Ovary (tissue), 9 donors: ENCODE measurements around the gene TJAP1. TPM values are rescaled to one million over a fixed set of nuclear protein-coding genes. Genes with fewer than 3 reads are reported as not detected.

Experiments used
- DNase-seq, 5 donors: peaks; one replicate each; pipeline ENCODE4 v3.0.0-alpha.2; 2019 to 2020
- H3K27ac ChIP-seq, 2 donors: fragments of 200-600 bp; one replicate each; pipeline versions ENCODE4 v1.5.1 to v1.8.0; 2019 to 2022
- H3K27me3 ChIP-seq: fragments of 200-600 bp; one replicate; pipeline ENCODE4 v1.8.0; 2022
- H3K36me3 ChIP-seq: fragments of 200-600 bp; sonication (generic); one replicate; pipeline ENCODE4 v1.5.1; 2019
- H3K4me1 ChIP-seq: one replicate; pipeline ENCODE4 v1.8.1; 2013; ENCODE audit warnings: mild to moderate bottlenecking, moderate library complexity; ENCODE audit not compliant: insufficient read depth
- H3K4me3 ChIP-seq: fragments of 200-600 bp; sonication (generic); one replicate; pipeline ENCODE4 v1.5.1; 2017
- H3K9me3 ChIP-seq, 2 donors: fragments of 200-600 bp in 1 of 2; sonication (generic) in 1 of 2; one replicate each; pipeline versions ENCODE4 v1.5.1 to v1.8.1; 2013 to 2019; ENCODE audit warnings: mild to moderate bottlenecking in 1 of 2, moderate library complexity in 1 of 2
- EP300 ChIP-seq: sonication (generic); formaldehyde crosslinking; IDR thresholded peaks from one replicate; pipeline ENCODE4 v1.6.1; 2017; ENCODE audit warnings: antibody characterized with exemption
- POLR2A ChIP-seq: fragments of 450-650 bp; IDR thresholded peaks from one replicate; pipeline ENCODE4 v1.6.1; 2017; ENCODE audit warnings: antibody characterized with exemption, mild to moderate bottlenecking, moderate library complexity
- WGBS, 3 donors: extraction: QIAGEN DNeasy Blood & Tissue Kit in 1 of 3; methylation state at CpG; one replicate each; pipeline versions ENCODE4 v1.1.5 to v1.1.7; 2013 to 2017; 5-methylcytosine and 5-hydroxymethylcytosine counted together
- intact Hi-C, 4 donors: fragments of 100-400 bp; cut with DNase I; formaldehyde crosslinking; loops; one replicate each; pipeline versions ENCODE4 v1.11.0 to v1.15.1; 2022 to 2023
- polyA plus RNA-seq, 2 donors: library from polyadenylated mRNA; stranded (reverse); fragments of 200-250 nt in 1 of 2; fragments of 350-450 nt in 1 of 2; fragmentation: Illumina TruSeq in 1 of 2; extraction: RNeasy Lipid Tissue Mini Kit (QIAGEN cat#74804) in 1 of 2; gene quantifications; one replicate each; pipeline ENCODE4 v1.2.3, GENCODE V29; 2013 to 2014
- total RNA-seq, 7 donors: library from RNA; depleted of rRNA in 2 of 7; stranded (reverse); fragments of >200 nt in 2 of 7; fragmentation: NEBNext Ultra II Directional in 3 of 7; extraction: Animal tissue kit (Norgen Biotek cat#: 25700) in 3 of 7; gene quantifications; one replicate each; pipeline versions ENCODE4 v1.1.0 to v1.2.4, GENCODE V29; 2016 to 2023
- TF ChIP-seq, protein P1 (sequence below), 3 donors: fragments of 450-650 bp in 2 of 3; fragments of 200-600 bp in 1 of 3; IDR thresholded peaks; one replicate each; pipeline versions ENCODE4 v1.5.1 to v1.8.0; 2016 to 2022; ENCODE audit warnings: antibody characterized with exemption in 3 of 3, mild to moderate bottlenecking in 1 of 3
- donor health status: DM: no; HTN: no; CAD: no; lungs with moderate emphysema.
- donor health status: DM: no; HTN: no; CAD: no.
- donor health status: Bipolar disorder and iron deficiency.
- donor health status: DM: yes; HTN: yes; CAD: no.
- donor health status: DM: no; HTN: no; CAD: no.
- donor health status: DM: yes; HTN: yes; CAD: no.

The TJAP1 gene
- total and polyA plus RNA-seq, 9 donors = 12.9 to 44.8 (median 34.0) TPM

DNA sequence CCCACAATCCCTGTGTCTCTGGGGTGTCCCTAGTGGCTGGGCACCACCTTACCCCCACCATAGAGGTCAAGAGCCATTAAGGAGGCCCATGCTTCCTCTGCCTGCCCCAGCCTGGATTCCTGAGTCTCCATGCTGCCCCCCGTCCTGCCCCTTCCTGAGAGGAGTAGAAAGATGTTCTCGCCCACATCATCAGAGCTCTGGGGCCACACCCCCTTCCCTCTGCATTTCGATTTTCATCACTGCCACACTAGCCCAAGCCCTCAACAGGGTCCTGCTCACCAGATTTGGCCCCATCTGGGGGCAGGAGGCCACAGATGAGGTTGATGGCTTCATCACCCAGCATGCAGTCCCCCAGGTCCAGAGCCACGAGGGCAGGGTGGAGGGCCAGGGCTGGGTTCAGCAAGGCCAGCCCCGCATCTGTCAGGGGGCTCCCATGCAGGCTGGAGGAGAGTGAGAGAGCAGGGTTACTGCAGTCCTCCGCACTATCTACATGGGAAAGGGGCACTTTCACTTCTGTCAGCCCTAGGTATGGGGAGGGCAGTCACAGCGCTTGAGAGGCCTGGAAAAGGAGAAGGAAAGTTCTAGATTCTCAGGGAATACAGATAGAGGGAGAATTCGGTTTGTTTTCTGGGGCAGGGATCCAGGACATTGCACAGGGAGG is 31.2 kb downstream of the TJAP1 start:
- TF ChIP-seq EP300 = no peak
- TF ChIP-seq POLR2A = no peak
- TF ChIP-seq, protein P1, sequence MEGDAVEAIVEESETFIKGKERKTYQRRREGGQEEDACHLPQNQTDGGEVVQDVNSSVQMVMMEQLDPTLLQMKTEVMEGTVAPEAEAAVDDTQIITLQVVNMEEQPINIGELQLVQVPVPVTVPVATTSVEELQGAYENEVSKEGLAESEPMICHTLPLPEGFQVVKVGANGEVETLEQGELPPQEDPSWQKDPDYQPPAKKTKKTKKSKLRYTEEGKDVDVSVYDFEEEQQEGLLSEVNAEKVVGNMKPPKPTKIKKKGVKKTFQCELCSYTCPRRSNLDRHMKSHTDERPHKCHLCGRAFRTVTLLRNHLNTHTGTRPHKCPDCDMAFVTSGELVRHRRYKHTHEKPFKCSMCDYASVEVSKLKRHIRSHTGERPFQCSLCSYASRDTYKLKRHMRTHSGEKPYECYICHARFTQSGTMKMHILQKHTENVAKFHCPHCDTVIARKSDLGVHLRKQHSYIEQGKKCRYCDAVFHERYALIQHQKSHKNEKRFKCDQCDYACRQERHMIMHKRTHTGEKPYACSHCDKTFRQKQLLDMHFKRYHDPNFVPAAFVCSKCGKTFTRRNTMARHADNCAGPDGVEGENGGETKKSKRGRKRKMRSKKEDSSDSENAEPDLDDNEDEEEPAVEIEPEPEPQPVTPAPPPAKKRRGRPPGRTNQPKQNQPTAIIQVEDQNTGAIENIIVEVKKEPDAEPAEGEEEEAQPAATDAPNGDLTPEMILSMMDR (IDR thresholded peaks at IDR 0.05) = no peak
- no peak for DNase-seq
- H3K9me3 ChIP-seq = no peaks in the 10 kb centered on the region
- H3K36me3 ChIP-seq = no peaks in the 10 kb centered on the region
- peaks cover 9% of the 10 kb centered on the region for H3K4me1 ChIP-seq
- intact Hi-C loops = loop anchor here (5.0 to 10.0 kb wide), 6 partner anchors 51 to 284 kb away; partner anchors contain the start of genes DLK2 (in 1 of the 4) and DNPH1 (in 1 of the 4)
- H3K27ac ChIP-seq = no peak overlapping the region
- 70 to 78% (median 73%) methylated on average over 8 of the region's 8 CpGs for WGBS, 3 donors
- no peak overlapping the region for H3K4me3 ChIP-seq
- H3K27me3 ChIP-seq = no peaks in the 10 kb centered on the region

DNA sequence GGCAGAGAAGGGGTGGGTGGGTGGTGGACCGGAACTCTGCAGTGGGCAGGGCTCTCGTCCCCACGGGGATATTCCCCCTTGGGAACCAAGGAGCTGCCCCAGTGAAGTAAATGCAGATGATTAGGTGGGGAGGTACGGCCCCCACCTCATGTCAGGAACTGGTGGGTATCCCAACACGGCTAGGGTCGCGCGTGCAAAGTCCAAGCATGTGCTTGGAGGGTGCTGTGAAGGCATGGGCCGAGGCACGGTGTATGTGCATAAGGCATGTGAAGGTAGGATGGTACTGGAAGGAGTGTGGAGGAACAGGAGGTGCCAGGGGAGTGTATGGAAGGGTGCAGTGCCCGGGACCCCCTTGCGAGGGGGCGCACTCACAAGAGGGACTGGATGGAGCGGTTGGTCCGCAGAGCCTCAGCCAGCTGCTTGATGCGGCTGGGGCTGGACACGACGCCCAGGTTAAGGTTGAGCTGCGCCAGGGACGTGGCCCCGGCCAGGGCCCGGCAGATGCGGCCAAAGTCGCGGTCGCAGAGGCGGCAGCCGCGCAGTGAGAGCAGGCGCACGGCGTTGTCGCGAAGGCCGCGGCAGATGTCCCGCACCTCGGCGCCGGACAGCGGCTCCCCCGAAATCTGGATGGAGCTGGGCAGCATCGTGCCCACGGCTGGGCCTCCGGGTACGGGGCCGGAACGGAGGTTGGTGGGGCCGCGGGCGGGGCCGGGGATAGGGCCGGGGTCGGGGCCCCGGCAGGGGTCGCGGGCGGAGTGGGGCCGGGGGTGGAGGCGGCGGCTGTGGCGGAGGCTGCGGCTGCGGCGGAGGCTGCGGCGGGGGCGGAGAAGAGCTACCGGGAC is 32.0 kb downstream of the TJAP1 start:
- H3K4me3 ChIP-seq = peak overlapping the region; percentile 56
- no peaks in the 10 kb centered on the region for H3K36me3 ChIP-seq
- peak in 1 of 5 donors; percentile 44 for DNase-seq
- no peaks in the 10 kb centered on the region for H3K27me3 ChIP-seq
- peaks cover 9% of the 10 kb centered on the region for H3K4me1 ChIP-seq
- H3K9me3 ChIP-seq = no peaks in the 10 kb centered on the region
- peak overlapping the region in 1 of 2 donors; percentile 65 for H3K27ac ChIP-seq
- intact Hi-C loops = loop anchor here (5.0 to 10.0 kb wide), 6 partner anchors 52 to 285 kb away; partner anchors contain the start of genes DLK2 (in 1 of the 4) and DNPH1 (in 1 of the 4)
- TF ChIP-seq EP300 (no peak), POLR2A (no peak)
- TF ChIP-seq, protein P1 (IDR thresholded peaks at IDR 0.05) = no peak
- 9 to 13% (median 11%) methylated on average over 62 to 69 of the region's 69 CpGs for WGBS, 3 donors

DNA sequence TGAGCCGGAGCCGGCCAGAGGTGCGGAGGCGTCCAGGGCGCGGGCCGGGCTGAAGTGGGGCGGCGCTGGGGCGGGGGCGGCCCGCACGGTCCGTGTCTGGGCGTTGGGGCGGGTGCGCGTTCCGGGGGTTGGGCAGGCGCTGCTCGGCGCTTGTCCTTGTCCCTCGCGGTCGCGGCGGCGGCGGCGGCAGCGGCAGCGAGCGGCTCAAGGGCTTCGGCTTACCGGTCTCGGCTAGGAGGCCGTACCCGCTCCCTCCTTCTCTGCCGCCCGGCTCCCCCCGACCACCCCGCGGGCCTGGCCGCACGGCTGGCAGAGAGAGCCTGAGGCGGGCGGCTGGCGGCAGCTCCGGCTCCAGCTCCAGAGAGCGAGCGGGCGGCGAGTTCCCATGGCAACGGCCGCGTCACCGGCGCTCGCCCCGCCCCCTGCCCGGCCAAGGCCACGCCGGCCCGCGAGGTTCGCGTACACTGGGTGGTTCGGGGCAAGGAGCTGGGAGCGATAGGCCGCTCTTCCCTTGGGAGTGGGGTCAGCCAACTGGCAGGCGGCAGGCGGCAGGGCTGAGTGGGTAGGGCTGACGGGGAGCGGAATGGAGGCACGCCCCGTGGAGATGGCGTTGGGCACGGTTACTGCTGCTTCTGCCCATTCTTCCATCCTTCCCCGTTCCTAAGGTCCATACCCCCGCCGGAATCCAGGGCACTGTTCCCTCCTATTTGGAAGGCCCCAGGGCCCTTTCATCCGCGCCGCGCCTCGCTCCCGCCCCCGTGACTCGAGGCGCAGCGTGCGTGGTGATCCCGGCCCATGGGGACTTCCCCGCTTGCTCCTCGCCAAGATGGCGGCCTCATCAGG is 32.8 kb downstream of the TJAP1 start, which contains the start of gene LRRC73:
Gene LRRC73, minus strand, starts transcription at position 363 of the 843 bp plus-strand sequence. CDS start 561 bp downstream, outside the sequence.
- peak; percentile 90 to 96 (median 94) for DNase-seq
- peak within 1 kb of the TSS; percentile 56 for H3K4me3 ChIP-seq
- no peaks in the 10 kb centered on the region for H3K9me3 ChIP-seq
- peak within 1 kb of the TSS in 1 of 2 donors; percentile 65 for H3K27ac ChIP-seq
- H3K4me1 ChIP-seq = peaks cover 9% of the 10 kb centered on the region
- WGBS, 3 donors = 3 to 12% (median 3%) methylated on average over 34 to 96 of the region's 96 CpGs
- peak; percentile 30 for TF ChIP-seq POLR2A
- no peak for TF ChIP-seq EP300
- TF ChIP-seq, protein P1 (IDR thresholded peaks at IDR 0.05) = no peak
- no peaks in the 10 kb centered on the region for H3K36me3 ChIP-seq
- no peaks in the 10 kb centered on the region for H3K27me3 ChIP-seq
- intact Hi-C loops = loop anchor here (5.0 to 10.0 kb wide), 7 partner anchors 53 to 667 kb away; partner anchors contain the start of genes DLK2 (in 1 of the 4) and DNPH1 (in 1 of the 4)

DNA sequence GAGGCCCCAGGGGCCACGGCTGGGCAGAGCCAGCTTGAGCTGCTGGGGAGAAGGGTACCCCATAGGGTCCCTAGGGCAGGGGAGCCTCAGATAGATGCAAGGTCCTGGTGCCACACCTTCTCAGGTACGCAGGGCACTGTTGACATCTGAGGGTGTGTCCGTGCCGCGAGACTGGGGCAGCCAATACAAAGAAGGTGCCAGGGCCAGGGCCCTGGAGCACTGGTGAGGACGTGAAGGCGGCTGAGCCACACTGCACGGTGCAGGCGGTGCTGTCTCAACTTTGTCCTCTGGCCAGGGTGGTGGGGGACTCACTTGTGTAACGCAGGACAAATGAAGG is 33.4 kb downstream of the TJAP1 start:
- H3K9me3 ChIP-seq = no peaks in the 10 kb centered on the region
- TF ChIP-seq, protein P1 (IDR thresholded peaks at IDR 0.05) = no peak
- TF ChIP-seq EP300 (no peak), POLR2A (no peak)
- H3K4me1 ChIP-seq = peaks cover 13% of the 10 kb centered on the region
- WGBS, 3 donors = 76 to 82% (median 81%) methylated on average over 9 to 10 of the region's 10 CpGs
- no peaks in the 10 kb centered on the region for H3K27me3 ChIP-seq
- peak overlapping the region; percentile 56 for H3K4me3 ChIP-seq
- H3K27ac ChIP-seq = peak overlapping the region in 1 of 2 donors; percentile 42
- DNase-seq = no peak
- no peaks in the 10 kb centered on the region for H3K36me3 ChIP-seq
- intact Hi-C loops = loop anchor here in 1 of 4 donors (5.0 kb wide), 1 partner anchor 667 kb away; no protein-coding TSS in a partner anchor
